SK-N-DZ (cell line): ENCODE measurements around the gene RUFY2.
"Not testable (repeated sequence)": the region's sequence is repeated elsewhere in the genome, so short reads cannot be mapped to it uniquely, and the experiment has no call there.

Experiments
- DNase-seq: peaks from one replicate; pipeline ENCODE4 v3.0.0-alpha.2; 2015; ENCODE audit warnings: low spot score

RUFY2 gene

GRCh38 chr10:68327889-68328786 is 78.9 kb downstream of the RUFY2 start:
- DNase-seq, result peak; percentile 46

GRCh38 chr10:68324396-68324795 is 82.7 kb downstream of the RUFY2 start:
- not testable (repeated sequence) for DNase-seq

- DNase-seq, result no peak
Measured at GRCh38 chr10:68318331-68319059, 88.6 kb downstream of the RUFY2 start.

GRCh38 chr10:68315582-68315981 is 91.5 kb downstream of the RUFY2 start:
- DNase-seq, result no peak

- not testable (repeated sequence) for DNase-seq
Measured at GRCh38 chr10:68314930-68315329, 92.1 kb downstream of the RUFY2 start.

GRCh38 chr10:68310531-68310930 is 96.5 kb downstream of the RUFY2 start:
- no peak for DNase-seq

- no peak for DNase-seq
Measured at GRCh38 chr10:68305854-68306253, 101.2 kb downstream of the RUFY2 start.

- no peak for DNase-seq
Measured at GRCh38 chr10:68303849-68304412, 103.1 kb downstream of the RUFY2 start.

GRCh38 chr10:68302871-68303270 is 104.2 kb downstream of the RUFY2 start:
- no peak for DNase-seq

GRCh38 chr10:68302503-68302823 is 104.6 kb downstream of the RUFY2 start:
- no peak for DNase-seq

- DNase-seq, result peak; percentile 56
Measured at GRCh38 chr10:68301790-68302502, 105.1 kb downstream of the RUFY2 start.

GRCh38 chr10:68301301-68301700 is 105.8 kb downstream of the RUFY2 start:
- DNase-seq, result no peak

- DNase-seq, result peak; percentile 46
Measured at GRCh38 chr10:68296843-68297663, 110.0 kb downstream of the RUFY2 start.
